Stromal cell of bone marrow (primary cell): ENCODE results near the gene SRPX.

Source experiments
- DNase-seq: peaks from one replicate; pipeline ENCODE4 v3.0.0-alpha.2; 2012; ENCODE audit warnings: low read depth

SRPX gene, protein sequence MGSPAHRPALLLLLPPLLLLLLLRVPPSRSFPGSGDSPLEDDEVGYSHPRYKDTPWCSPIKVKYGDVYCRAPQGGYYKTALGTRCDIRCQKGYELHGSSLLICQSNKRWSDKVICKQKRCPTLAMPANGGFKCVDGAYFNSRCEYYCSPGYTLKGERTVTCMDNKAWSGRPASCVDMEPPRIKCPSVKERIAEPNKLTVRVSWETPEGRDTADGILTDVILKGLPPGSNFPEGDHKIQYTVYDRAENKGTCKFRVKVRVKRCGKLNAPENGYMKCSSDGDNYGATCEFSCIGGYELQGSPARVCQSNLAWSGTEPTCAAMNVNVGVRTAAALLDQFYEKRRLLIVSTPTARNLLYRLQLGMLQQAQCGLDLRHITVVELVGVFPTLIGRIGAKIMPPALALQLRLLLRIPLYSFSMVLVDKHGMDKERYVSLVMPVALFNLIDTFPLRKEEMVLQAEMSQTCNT

DNA sequence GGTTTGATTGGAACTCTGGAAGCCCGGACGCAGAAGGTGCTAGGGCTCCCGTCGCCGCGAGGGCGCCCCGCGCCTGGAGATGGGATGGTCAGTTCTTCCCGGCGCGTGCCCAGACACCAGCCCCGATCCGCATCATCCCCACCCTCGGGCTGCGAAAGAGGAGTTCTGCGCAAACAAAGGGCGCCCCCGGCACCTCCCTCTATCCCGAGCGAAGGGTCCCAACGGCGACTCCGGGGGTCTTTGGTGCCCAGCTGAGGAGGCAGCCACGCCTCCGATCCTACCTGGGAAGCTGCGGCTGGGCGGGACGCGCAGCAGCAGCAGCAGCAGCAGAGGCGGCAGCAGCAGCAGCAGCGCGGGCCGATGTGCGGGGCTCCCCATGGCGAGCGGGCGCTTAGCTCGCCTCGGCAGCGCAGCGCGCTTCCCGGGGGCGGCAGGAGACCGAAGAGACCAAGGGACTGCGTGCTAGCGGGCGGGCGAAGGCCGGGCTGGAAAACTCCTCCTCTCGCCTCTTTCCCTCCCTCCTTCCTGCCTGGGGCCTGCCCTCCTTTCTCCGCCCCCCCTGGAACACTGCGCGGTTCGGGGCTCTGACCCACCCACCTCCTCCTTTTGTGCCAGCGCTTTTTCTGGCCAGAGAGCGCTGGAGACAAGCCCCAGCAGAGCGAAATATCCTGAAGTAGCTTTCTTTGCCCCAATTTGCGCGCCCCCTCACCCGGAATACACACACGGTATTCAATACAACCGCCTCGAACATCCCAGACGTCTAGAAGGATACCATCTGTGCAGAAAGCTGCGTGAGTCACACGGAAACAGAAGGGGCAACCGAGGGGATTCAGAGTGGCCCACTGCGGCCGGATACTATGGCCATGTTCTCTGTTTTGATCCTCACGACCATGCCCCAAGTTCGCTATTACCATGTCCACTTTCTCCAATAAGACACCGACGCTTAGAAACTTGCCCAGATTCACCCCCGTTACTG lies at the start of gene SRPX:
SRPX (minus strand) TSS at position 457 of the 976 bp plus-strand sequence; CDS start at position 378, 79 bp downstream.
- no peak for DNase-seq

DNA sequence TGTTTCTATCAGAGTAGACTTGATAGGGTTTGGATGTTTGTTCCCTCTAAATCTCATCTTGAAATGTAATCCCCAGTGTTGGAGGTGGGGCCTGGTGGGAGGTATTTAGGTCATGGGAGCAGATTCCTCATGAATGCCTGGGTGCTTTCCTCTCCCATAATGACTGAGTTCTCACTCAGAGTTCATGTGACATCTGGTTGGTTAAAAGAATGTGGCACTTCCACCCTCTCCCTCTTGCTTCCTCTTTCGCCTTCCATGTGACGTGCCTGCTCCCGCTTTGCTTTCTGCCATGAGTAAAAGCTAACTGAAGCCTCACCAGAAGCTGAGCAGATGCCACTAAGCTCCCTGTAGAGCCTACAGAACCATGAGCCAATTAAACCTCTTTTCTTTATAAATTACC lies 47.3 kb upstream of the SRPX start:
- no peak for DNase-seq

DNA sequence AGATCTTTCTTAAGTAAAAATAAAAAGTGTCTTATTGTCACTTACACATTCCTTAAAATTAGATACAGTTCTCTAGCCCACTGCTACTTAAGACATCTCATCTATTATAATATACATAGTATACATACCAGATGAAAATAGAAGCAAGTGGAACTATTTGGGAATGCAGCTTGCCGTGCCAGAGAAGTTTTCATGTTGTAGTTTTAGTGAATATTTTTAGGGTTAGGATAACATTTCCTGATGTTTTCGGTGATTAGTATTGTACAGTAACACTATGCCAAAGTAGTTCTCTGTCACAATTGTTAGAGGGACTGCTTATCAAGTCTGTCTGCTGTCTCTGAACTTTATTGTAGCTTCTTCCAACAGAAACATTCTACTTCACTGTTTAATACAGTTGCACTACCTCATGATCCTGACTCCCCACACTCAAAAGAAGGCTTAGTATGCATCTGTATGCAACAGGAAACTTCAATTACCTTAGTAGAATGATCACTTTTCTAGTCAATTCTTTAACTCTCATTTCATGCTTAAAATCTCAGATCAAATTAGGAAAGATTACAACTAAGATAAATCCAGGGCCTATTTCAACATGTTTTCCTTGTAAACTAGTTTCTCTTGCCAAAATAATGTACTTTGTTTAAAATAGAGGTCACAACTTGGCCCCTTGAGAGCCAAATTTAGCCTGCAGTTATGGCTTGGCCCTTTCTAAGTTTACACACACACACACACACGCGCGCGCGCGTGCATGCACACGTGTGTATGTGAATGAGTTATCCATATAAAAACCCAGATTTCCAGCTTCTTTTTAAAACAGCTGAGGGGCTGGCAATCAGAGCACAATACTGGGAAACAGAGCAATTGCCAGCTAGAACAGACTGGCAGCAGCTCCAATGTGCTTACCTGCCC lies 42.3 kb upstream of the SRPX start:
- DNase-seq: no peak

DNA sequence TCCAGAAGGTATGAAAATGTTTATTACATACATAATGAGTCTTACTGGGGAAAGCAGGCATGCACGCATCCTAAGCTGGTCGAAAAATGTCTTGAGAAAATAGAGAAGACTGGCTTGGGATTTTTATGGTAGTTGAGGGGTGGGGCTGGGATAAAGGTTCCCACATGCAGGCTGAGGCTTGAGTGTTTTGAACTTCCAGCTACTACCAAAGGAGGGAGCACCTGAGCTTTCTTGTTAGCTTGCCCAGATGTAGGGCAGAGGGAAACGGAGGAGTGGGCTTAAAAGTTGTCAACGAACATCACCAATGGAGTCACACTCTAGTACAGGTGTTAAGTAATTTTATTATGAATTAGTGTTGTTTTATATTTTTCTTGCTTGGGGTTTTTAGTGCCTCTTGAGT lies 39.6 kb upstream of the SRPX start:
- DNase-seq: no peak

DNA sequence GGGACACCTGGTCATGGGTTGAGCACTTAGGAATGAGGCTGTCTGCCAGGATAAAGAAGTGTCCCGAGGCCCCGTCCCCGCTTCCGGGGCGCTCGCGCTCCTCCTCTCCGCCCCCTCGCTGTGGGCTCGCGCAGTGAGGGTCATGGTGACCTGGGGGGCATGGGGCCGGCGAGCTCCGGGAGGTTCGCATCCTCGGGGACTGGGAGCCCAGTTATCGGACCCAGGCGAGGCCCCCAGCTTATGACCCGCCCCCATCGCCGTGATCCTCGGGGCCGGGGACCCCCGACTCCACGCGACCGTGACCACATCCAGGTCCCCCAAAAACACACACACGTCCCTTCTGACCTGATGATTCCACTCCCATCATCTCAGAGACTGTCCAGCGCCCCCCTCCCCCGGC lies 35.3 kb upstream of the SRPX start:
- no peak for DNase-seq

DNA sequence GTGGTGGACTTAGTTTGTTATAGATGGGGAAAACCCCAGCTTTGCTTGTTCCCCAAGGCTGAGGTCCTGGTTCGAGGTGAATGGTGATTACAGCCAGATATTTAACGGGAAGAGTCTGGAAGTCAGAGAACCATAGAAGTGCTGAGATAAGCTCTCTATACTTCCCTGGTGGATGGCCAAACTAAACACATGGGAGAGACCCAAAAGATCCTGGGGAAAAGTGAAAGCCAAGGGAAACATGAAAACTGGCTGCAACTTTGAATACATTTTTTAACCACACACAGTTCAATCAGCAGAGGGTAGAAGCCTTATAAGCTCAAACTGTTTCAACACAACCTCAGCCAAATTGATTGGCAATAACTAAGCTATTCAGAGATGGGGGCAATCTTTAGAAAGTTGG lies 29.3 kb upstream of the SRPX start:
- peak; percentile 36 for DNase-seq

DNA sequence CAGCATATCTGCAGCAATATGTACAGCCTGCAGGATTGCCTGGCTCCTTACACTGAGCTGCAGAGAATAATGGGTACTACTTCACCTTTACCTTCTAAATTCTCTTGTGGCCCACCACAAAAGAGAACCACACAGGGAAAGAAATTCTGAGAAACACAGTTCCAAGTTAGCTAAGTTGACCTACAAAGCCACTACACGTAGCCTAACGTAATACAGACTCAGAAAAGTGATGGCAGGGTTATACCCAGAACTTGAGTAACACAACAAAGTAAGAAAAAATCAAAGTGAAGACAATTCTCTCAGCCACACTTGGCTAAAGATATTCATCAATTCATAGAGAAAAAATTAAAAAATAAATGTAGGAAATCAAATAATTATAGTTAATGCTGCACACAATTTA lies 26.4 kb upstream of the SRPX start:
- DNase-seq: no peak

DNA sequence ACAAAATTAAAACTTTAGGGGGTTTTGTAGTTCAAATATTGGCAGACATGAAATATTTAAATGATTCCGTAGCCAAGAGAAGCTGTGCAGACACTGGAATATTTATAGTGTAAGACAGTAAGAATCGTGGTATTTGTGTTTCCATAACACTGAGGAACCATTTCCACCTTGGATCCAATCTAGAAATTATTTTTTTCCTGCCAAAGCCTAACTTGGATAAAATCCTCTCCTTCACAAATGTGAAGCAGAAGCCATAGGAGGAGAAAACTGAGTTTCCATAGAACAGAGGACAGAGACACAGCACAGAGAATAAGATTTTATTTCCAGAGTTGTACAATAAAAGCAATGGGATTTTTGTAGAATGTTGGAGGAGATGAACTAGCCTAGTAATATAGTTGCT lies 19.9 kb upstream of the SRPX start:
- DNase-seq: no peak

DNA sequence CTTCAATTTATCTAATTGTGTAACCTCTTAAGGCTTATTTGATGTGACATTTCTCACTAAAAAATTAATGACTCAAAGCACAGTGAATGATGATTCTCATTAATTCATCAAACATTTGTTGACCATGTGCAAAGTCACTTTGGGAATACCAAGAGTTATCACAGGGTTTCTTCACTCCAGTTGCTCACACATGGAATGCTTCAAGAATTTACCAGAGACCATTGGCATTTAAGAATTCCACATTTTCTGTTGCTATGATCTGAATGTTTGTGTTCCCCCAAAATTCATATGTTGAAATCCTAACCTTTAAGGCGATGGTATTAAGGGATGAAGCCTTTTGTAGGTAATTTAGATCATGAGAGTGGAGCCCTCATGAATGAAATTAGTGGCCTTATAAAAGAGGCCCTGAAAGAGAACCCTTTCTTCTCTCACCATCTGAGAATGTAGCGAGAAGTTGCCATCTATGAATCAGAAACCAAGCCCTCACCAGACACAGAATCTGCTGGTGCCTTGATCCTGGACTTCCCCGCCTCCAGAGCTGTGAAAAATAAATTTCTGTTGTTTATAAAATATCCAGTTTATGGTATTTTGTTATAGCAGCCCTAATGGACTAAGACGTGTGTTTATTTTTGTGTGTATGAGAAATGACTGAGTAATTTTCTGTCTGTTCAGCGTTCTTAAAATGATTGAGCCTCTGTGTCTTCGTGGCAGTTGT lies 16.4 kb upstream of the SRPX start:
- no peak for DNase-seq

DNA sequence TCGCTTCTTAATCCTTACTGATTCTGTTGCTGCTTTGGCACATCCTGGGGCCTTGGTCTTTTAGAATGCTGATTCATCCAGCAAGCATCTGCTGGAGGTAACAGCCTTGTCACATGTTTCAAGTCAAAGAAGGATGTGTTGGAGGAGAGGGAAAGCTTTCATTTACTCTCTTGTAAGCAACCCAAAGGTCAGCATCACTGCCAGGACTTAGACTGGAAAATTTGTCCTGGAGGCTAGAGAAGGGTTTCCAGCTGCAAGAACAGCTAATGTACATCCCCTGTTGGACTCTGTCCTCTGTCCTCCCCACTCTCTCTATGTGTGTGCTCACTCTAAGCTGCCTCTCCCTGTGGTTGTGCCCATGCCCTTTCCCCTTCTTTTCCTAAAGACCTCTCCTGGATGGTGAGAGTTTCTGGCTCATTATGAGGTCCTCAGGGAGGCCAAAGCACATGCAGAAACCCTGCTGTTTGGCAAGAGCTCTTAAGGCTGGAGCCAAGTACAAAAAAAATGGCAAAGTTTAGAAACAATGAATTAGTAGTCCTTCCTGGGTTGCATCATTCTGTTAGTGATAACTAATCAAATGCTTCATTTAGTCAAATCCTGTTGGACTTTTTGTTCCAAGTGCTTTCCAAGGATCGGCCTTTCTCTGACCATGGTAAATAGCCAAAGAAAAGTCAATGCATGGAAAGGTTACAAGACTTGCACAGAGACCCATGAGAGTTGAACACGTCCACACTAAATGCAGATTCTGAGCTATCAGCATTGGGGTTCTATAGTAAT lies 13.4 kb upstream of the SRPX start:
- peak; percentile 79 for DNase-seq

DNA sequence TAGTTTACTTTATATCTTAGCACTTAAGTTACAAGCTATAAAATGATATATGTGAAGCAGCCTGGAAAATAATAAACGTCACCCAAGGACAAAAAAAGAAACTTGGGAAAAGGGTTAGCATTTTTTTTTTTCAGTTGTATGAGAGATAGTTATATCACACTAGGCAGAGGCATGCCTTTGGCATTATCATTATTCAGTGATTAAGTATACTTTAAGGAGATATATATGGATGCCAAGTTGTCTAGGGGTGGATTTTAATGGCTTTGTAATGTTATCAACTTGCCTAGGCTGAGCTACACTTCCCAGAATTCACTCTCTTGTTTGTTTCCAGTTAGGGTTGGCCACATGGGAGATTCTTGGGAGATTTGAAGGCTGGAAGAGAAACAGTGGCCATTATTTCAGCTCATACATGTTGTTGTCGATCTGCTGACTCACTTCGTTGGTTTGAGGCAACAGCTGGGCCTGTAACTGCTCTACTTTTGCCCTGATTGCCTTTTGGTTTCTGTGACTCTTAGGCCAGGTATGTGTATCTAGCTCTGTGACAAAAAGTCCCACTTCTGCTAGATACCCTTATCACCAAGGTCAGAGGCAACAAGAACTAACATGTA lies 11.5 kb upstream of the SRPX start:
- DNase-seq: peak; percentile 74

DNA sequence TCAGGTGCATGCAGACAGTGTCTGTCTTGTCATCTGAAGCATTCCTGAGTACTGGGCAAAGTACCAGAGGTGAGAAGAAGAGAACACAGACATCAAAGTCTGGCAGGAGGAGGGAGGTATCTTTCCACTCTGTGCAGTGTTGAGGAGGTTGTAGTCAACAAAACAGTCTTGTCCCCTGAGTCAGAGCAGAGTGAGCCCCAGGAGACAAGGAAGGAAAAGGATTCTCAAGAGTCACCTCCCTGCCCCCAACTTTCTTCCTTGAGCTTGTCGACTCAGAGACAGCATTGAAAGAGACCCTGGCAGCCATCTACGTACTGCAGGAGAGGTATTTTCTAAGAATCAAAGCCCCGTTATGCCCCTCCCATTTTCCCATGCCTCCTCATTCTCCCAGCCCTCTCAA lies 4.4 kb upstream of the SRPX start:
- no peak for DNase-seq

DNA sequence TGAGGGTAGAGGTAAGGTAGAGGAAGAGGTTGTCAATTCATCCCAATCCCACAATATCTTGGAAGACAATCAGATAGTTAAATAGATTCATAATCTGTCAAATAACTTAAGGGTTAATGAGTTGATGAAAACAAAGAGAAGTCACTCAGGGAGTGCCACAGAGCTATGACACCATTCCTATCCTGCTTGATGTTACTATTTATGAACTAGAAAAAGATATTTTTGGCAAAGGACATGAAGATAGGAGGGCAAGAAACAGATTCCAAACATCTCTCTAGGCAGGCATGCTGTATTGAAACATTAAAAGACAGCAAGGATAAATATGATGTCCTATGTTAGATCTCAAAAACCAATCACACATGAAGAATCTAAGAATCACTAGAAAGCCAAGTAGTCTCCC lies 3.5 kb upstream of the SRPX start:
- no peak for DNase-seq

DNA sequence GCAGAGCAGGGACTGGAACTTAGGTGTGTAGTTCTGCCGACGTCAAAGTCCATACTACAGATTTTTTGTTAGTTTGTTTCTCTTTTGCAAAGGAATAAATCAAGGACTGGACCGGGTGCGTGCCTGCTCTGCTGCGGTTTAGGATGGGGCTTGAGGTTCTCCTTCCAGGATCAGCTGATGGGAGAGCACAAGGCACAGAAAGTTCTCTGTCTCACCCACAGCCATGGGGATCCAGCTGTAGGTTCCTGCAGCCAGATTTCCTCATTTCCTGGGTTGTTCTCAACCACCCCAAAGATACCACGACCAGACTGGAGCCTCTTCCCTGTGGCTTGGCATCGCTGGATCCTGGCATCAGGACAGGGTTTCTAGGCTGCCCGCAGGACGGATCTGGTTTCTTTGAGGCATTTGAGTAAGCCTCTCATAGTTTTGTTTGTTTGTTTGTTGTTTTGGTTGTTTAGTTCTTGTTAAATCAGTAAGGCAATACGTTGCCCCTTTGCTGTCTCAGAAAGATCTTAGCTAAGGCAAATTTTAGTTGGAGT lies 789 bp upstream of the SRPX start:
- DNase-seq: no peak

DNA sequence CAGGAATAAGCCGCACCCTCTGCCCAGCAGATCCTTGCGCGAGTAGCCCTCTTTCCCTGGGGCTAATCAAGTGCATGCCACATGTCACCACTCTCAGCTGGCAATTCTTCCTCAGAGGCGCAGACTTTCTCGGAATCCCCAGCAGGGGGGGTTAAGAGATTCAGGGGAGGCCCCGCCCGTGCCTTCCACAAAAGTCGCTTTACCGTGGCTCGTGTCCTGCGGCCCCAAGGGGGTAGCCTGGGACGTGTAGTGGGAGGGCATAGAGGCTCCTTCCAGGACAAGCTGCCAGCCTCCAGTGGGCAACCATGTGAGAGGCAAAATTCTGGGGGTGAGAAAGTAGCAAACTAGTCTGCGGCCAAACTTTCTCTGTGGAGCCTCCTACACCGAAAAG lies 652 bp downstream of the SRPX start:
- no peak for DNase-seq

DNA sequence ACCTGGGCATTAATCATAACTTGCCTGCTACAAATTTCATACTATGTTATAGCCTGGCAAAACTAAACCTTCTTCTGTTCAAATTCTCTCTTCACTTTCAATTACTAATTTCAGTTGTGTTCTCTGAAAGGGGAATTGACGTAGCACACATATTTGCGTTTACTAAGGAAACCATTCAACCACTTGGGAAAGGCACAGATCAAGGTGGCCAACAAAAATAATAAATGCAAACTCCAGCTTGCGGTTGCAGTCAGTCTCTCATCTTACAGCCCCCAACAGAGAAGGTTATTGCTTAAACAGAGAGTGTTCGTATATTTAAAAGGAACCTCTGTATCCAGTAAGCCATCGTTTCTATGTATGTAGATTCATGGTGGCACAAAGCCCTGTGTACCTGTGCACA lies 4.0 kb downstream of the SRPX start:
- no peak for DNase-seq

DNA sequence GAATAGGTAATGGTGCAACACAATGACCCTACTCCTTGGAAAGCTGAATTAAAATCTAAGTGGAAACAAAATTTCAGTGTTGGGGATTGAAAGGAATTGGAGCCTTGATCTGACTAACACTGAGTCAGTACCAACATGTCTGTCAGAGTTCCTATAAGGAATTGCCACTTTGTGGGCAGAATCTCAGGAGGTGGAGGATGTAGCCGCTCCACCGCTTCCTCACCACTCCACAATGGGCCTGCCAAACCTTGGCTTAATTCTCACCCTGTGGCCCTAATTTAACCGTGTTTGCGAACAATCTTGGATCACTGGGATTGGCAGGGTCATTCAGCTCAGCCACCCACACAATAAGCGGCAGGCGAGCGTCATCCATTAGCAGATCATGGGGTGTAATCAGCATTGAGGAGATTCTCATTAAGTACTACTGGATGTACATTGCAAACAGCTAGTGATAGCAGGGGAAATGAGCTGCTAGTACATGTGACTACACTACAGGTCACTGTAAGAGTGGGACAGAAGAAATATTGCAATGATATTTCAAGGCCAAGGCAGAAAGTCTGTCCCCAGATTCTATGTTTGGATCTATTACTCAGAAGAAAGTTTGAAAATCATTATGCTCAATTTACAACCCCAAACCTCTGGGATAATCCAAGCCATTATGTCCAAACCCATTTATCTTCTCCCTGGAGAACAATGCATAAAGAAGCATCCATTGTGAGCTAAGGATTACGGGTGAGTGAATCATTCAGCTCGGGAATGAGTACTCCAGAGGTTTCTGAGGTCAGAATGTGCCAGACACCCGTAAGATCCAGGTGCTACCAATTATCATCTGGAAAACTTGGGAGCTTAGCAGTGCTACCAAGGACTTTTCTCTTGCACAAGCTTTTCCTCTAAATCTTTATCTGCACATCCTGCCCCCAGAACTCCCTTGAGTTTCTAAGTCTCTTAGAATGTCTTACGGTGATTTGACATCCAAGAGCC lies 5.8 kb downstream of the SRPX start:
- DNase-seq: peak; percentile 61

DNA sequence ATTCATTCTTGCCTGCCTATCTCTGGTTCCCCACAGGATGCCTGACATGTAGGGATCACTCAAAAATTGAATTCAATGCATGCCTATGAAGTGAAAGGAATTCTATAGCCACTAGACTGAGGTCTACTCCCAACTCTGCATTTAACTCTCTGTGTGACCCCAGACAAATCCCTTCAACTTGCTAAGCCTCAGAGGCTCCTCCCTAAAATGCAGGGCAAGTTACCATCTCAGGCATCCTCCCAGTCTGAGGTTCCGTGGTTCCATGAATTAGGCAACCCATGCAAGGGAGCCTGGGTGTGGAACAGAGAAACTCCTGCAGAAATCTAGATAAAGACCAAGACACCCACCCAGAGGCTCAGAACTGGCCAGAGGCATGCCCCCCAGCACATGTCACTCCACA lies 6.6 kb downstream of the SRPX start:
- no peak for DNase-seq
